ENCODE data around the gene C9orf153. TPM values are rescaled to one million over a fixed set of nuclear protein-coding genes. Genes with fewer than 3 reads are reported as not detected.

C9orf153 gene
- total and polyA plus RNA-seq, 2 of the 8 experiments (the other 6 are each of a cell fraction or from before 2014, with no cell fraction given): not detected

DNA sequence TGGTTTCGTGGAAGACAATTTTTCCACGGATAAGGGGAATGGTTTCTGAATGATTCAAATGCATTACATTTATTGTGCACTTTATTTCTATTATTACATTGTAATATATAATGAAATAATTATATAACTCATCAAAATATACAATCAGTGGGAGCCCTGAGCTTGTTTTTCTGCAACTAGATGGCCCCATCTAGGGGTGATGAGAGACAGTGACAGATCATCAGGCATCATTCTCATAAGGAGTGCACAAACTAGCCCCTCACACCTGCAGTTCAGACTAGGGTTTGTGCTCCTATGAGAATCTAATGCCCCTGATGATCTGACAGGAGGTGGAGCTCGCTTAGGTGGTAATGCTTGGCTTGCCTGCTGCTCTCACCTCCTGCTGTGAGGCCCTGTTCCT, 16.5 kb upstream of the C9orf153 start:
- no peak overlapping the region for H3K18ac ChIP-seq (ENCODE audit: extremely low read depth, low read length)
- DNase-seq (ENCODE audit: low read depth in 1 of 2, low spot score in 2 of 2) (no peak), FAIRE-seq (no peak)
- H3K36me3 ChIP-seq (ENCODE audit: control insufficient read depth in 2 of 4, insufficient read depth in 4 of 4, low read length in 3 of 4): peaks cover 5 to 42% (median 22%) of the 10 kb centered on the region in 4 experiments; a peak in 7 of 8 replicates
- H3K9me3 ChIP-seq (ENCODE audit: insufficient read depth in 2 of 2, low read depth in 1 of 2, low read length in 1 of 2): no peaks in the 10 kb centered on the region; a peak in 1 of 4 replicates
- H2AFZ ChIP-seq (ENCODE audit: low read length): no peak overlapping the region
- peaks cover 6 to 67% of the 10 kb centered on the region in 2 experiments for H3K79me2 ChIP-seq (ENCODE audit: control insufficient read depth in 1 of 2, insufficient read depth in 2 of 2, low read length in 2 of 2)
- no peak overlapping the region for H2BK120ac ChIP-seq (replicated peaks; ENCODE audit: low read depth, low read length)
- peaks cover 1 to 10% of the 10 kb centered on the region in 2 experiments for H4K20me1 ChIP-seq (replicated peaks in 1 of 2; ENCODE audit: control insufficient read depth in 1 of 2, insufficient read depth in 2 of 2, low read length in 2 of 2)
- no peak overlapping the region for H4K8ac ChIP-seq (ENCODE audit: extremely low read depth, insufficient read depth, low read length)
- H3K27ac ChIP-seq (ENCODE audit: low read depth, low read length): no peak overlapping the region
- no peak overlapping the region for H3K14ac ChIP-seq (ENCODE audit: insufficient read length)
- 84% methylated on average over 3 of the region's 3 CpGs; no CpG with 5 or more reads in 1 of the 2 experiments for WGBS, 2 experiments (ENCODE audit: extremely low coverage in 1 of 2, insufficient coverage in 1 of 2, insufficient read length in 1 of 2, insufficient replicate concordance in 2 of 2, low coverage in 1 of 2, low lambda C conversion rate in 2 of 2, missing lambda C conversion rate in 1 of 2)
- TF ChIP-seq RAD21 (IDR thresholded peaks at IDR 0.05 in 1 of 2, conservative IDR thresholded peaks at IDR 0.05 in 1 of 2; ENCODE audit: low read depth in 2 of 2, low read length in 2 of 2): peak; percentile 51 to 57
- TF ChIP-seq, protein P1, sequence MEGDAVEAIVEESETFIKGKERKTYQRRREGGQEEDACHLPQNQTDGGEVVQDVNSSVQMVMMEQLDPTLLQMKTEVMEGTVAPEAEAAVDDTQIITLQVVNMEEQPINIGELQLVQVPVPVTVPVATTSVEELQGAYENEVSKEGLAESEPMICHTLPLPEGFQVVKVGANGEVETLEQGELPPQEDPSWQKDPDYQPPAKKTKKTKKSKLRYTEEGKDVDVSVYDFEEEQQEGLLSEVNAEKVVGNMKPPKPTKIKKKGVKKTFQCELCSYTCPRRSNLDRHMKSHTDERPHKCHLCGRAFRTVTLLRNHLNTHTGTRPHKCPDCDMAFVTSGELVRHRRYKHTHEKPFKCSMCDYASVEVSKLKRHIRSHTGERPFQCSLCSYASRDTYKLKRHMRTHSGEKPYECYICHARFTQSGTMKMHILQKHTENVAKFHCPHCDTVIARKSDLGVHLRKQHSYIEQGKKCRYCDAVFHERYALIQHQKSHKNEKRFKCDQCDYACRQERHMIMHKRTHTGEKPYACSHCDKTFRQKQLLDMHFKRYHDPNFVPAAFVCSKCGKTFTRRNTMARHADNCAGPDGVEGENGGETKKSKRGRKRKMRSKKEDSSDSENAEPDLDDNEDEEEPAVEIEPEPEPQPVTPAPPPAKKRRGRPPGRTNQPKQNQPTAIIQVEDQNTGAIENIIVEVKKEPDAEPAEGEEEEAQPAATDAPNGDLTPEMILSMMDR (IDR thresholded peaks at IDR 0.05; ENCODE audit: control extremely low read depth in 1 of 3, insufficient read depth in 1 of 3, low read depth in 1 of 3, low read length in 3 of 3): peak in 2 of 3 experiments; percentile 33 to 37; a peak in 3 of 4 replicates
- TF ChIP-seq MAFK (IDR thresholded peaks at IDR 0.05; ENCODE audit: low read depth, low read length): no peak
- H2AK5ac ChIP-seq (ENCODE audit: low read depth, low read length): no peak overlapping the region
- H3K4me1 ChIP-seq (replicated peaks in 1 of 4; ENCODE audit: control insufficient read depth in 3 of 4, insufficient read depth in 4 of 4, low read length in 3 of 4): peaks cover 0 to 6% (median 2%) of the 10 kb centered on the region in 4 experiments; a peak in 3 of 7 replicates
- H3K4me2 ChIP-seq (ENCODE audit: insufficient read depth in 1 of 2, low read depth in 2 of 2, low read length in 2 of 2): no peak overlapping the region
- CTCF ChIA-PET (ENCODE audit: partially characterized antibody): interaction anchor here (0.6 to 3.2 kb wide), 21 partner anchors 9 to 457 kb away, joined by 3 to 21 read pairs (median 4); partner anchors contain the start of gene C9orf153
- no peak overlapping the region for H2BK5ac ChIP-seq (ENCODE audit: low read depth, low read length)
- POLR2A ChIA-PET (ENCODE audit: partially characterized antibody): interaction anchor here (1.2 kb wide), 1 partner anchor 28 kb away, joined by 3 read pairs; no protein-coding TSS in a partner anchor
- H2BK20ac ChIP-seq (ENCODE audit: low read length): no peak overlapping the region
- H4K5ac ChIP-seq (ENCODE audit: insufficient read length, low read depth, low read length): no peak overlapping the region
- H3K23ac ChIP-seq (ENCODE audit: insufficient read length): no peak overlapping the region
- no peak overlapping the region for H3K4me3 ChIP-seq (ENCODE audit: extremely low read depth in 1 of 4, insufficient read depth in 2 of 4, low read depth in 3 of 4, low read length in 4 of 4)
- no peaks in the 10 kb centered on the region for H3K27me3 ChIP-seq (replicated peaks in 1 of 4; ENCODE audit: control insufficient read depth in 3 of 4, extremely low read depth in 1 of 4, insufficient read depth in 3 of 4, low read length in 3 of 4)
- H3K9ac ChIP-seq (replicated peaks in 1 of 4; ENCODE audit: extremely low read depth in 1 of 4, low read depth in 3 of 4, low read length in 3 of 4): no peak overlapping the region
- no peak overlapping the region for H2BK12ac ChIP-seq (ENCODE audit: low read depth, low read length)
- H2BK15ac ChIP-seq (ENCODE audit: low read length): no peak overlapping the region
- no peak overlapping the region for H3K56ac ChIP-seq (replicated peaks; ENCODE audit: insufficient read length, low read depth, low read length)
- no peaks in the 10 kb centered on the region for H3K23me2 ChIP-seq (ENCODE audit: low read depth, low read length)
- H3K79me1 ChIP-seq (ENCODE audit: low read depth, low read length): peaks cover 10% of the 10 kb centered on the region
- no peak overlapping the region for H4K91ac ChIP-seq (replicated peaks; ENCODE audit: insufficient read length, low read length)
- no peak overlapping the region for H3K4ac ChIP-seq (replicated peaks; ENCODE audit: insufficient read length, low read depth, low read length)

All from H1 (cell line).